ENCODE measurements around the gene TMEM97. TPM values are rescaled to one million over a fixed set of nuclear protein-coding genes. Genes with fewer than 3 reads are reported as not detected.
"Not testable (repeated sequence)": the region's sequence is repeated elsewhere in the genome, so short reads cannot be mapped to it uniquely, and the experiment has no call there.

The TMEM97 gene
- total and polyA plus RNA-seq, 7 donors = 3.6 to 25.2 (median 8.6) TPM

- peak within 1 kb of the TSS; percentile 72 to 99 (median 81) for H3K4me3 ChIP-seq
- H3K36me3 ChIP-seq = peaks cover 15 to 29% (median 26%) of the 10 kb centered on the region in 4 donors
- H3K4me1 ChIP-seq = peaks cover 0 to 48% (median 41%) of the 10 kb centered on the region in 4 donors
- TF ChIP-seq POLR2A (IDR thresholded peaks at IDR 0.05) (peak; percentile 85 to 92), POLR2AphosphoS5 (IDR thresholded peaks at IDR 0.05) (peak; percentile 95 to 97 (median 96)), EP300 (IDR thresholded peaks at IDR 0.05) (peak in 1 of 4 donors; percentile 66), CTCF (IDR thresholded peaks at IDR 0.05) (no peak)
- H3K27me3 ChIP-seq = no peaks in the 10 kb centered on the region
- H3K9me3 ChIP-seq = no peaks in the 10 kb centered on the region
- DNase-seq = peak; percentile 100
- peak within 1 kb of the TSS; percentile 93 to 95 (median 94) for H3K27ac ChIP-seq
- intact Hi-C loops (cut with DNase I) = loop anchor here (1.0 to 5.0 kb wide), 3 partner anchors 17 to 617 kb away; partner anchors contain the start of genes PHF12, POLDIP2 and TMEM97
- WGBS, 2 donors = 0 to 1% methylated on average over 62 of the region's 62 CpGs
These were observed 16.4 kb downstream of the TMEM97 start, which contains the start of the genes IFT20 and TNFAIP1 for GRCh38 chr17:28335201-28335958. TSS of gene IFT20 (minus strand) at chr17:28335472. CDS start at chr17:28331985, 3,487 bp downstream. TSS of gene TNFAIP1 (plus strand) at chr17:28335761. CDS start at chr17:28339522, 3,761 bp downstream.

GRCh38 chr17:28335959-28336871 is 17.2 kb downstream of the TMEM97 start:
- Histone ChIP-seq H3K4me3 (peak overlapping the region; percentile 72 to 99 (median 81)), H3K27me3 (no peaks in the 10 kb centered on the region), H3K27ac (peak overlapping the region; percentile 93 to 95 (median 94)), H3K36me3 (peaks cover 16 to 29% (median 26%) of the 10 kb centered on the region in 4 donors), H3K4me1 (peaks cover 0 to 48% (median 41%) of the 10 kb centered on the region in 4 donors), H3K9me3 (no peaks in the 10 kb centered on the region)
- WGBS, 2 donors = 5 to 9% methylated on average over 29 of the region's 29 CpGs
- peak; percentile 71 for DNase-seq
- peak in 1 of 4 donors; percentile 53 for TF ChIP-seq POLR2AphosphoS5 (IDR thresholded peaks at IDR 0.05)
- no peak for TF ChIP-seq CTCF (IDR thresholded peaks at IDR 0.05)
- intact Hi-C loops (cut with DNase I) = loop anchor here (1.0 to 5.0 kb wide), 3 partner anchors 17 to 616 kb away; partner anchors contain the start of genes PHF12, POLDIP2 and TMEM97

- DNase-seq = no peak
- 79 to 80% methylated on average over 5 of the region's 5 CpGs for WGBS, 2 donors
- no peak for TF ChIP-seq CTCF (IDR thresholded peaks at IDR 0.05)
- TF ChIP-seq EP300 (IDR thresholded peaks at IDR 0.05) = no peak
- Histone ChIP-seq H3K4me3 (no peak overlapping the region), H3K36me3 (peaks cover 25 to 40% (median 34%) of the 10 kb centered on the region in 4 donors), H3K27me3 (no peaks in the 10 kb centered on the region), H3K4me1 (peaks cover 0 to 45% (median 37%) of the 10 kb centered on the region in 4 donors), H3K9me3 (no peaks in the 10 kb centered on the region), H3K27ac (peak overlapping the region in 3 of 4 donors; percentile 8 to 38 (median 29))
- intact Hi-C loops (cut with DNase I) = loop anchor here (5.0 kb wide), 1 partner anchor 614 kb away; the partner anchor contains the start of gene PHF12
These were observed 19.2 kb downstream of the TMEM97 start for GRCh38 chr17:28338056-28338768.

GRCh38 chr17:28338769-28339212 is 19.8 kb downstream of the TMEM97 start:
- H3K27me3 ChIP-seq, H3K9me3 ChIP-seq, DNase-seq, H3K4me3 ChIP-seq: not testable (repeated sequence)
- Histone ChIP-seq H3K27ac (peak overlapping the region in 2 of 4 donors; percentile 8 to 38), H3K36me3 (peaks cover 25 to 46% (median 36%) of the 10 kb centered on the region in 4 donors), H3K4me1 (peaks cover 0 to 40% (median 32%) of the 10 kb centered on the region in 4 donors)
- 90 to 93% methylated on average over 8 of the region's 8 CpGs for WGBS, 2 donors
- intact Hi-C loops (cut with DNase I) = loop anchor here (5.0 kb wide), 1 partner anchor 614 kb away; the partner anchor contains the start of gene PHF12
